GM12878 (cell line): ENCODE measurements around the gene FAM227A. TPM values are rescaled to one million over a fixed set of nuclear protein-coding genes. Genes with fewer than 3 reads are reported as not detected.

Experiments
- LARP7 ChIP-seq: fragments of 450-650 bp; IDR thresholded peaks from 2 replicates; pipeline ENCODE4 v1.6.1; 2017; ENCODE audit warnings: mild to moderate bottlenecking
- SP1 ChIP-seq: IDR thresholded peaks from one replicate; pipeline ENCODE4 v1.6.1; 2011; ENCODE audit warnings: low read depth, low read length
- YY1 ChIP-seq: IDR thresholded peaks from 2 replicates; pipeline ENCODE4 v1.6.1; 2011; ENCODE audit warnings: low read depth, mild to moderate bottlenecking, low read length
- ZNF217 ChIP-seq: fragments of 450-650 bp; IDR thresholded peaks from 2 replicates; pipeline ENCODE4 v1.6.1; 2017; ENCODE audit warnings: antibody characterized with exemption, mild to moderate bottlenecking
- ZNF687 ChIP-seq: fragments of 450-650 bp; IDR thresholded peaks from 2 replicates; pipeline ENCODE4 v1.6.1; 2017; ENCODE audit warnings: mild to moderate bottlenecking, moderate library complexity
- polyA plus RNA-seq, 11 experiments: library from polyadenylated mRNA; depleted of rRNA in 4 of 11; unstranded in 6 of 11; stranded (reverse) in 5 of 11; fragments of >200 nt; fragmentation: Nextera tagmentation in 4 of 11; fragmentation: Illumina TruSeq in 1 of 11; extraction: Ambion mirVana in 4 of 11; extraction: Trizol in 1 of 11; gene quantifications; 1 replicate in 1 of 11; 2 replicates in 10 of 11; pipeline versions ENCODE4 v1.2.1 to v1.2.3, GENCODE V29; 2011 to 2016; ENCODE audit warnings: inconsistent platforms in 2 of 11, missing spikeins in 2 of 11, low read depth in 1 of 11
- total RNA-seq, 4 experiments: library from RNA; depleted of rRNA in 3 of 4; stranded (reverse); fragments of >200 nt in 3 of 4; fragmentation: Illumina TruSeq in 1 of 4; extraction: Trizol in 1 of 4; gene quantifications; 2 replicates each; pipeline versions ENCODE4 v1.2.1 to v1.2.3, GENCODE V29; 2013 to 2021
- TF ChIP-seq, protein P1 (sequence below): fragments of 450-650 bp; IDR thresholded peaks from 2 replicates; pipeline ENCODE4 v1.6.1; 2016; ENCODE audit warnings: mild to moderate bottlenecking
- TF ChIP-seq, protein P2 (sequence below): fragments of 150-350 bp; IDR thresholded peaks from 2 replicates; pipeline ENCODE4 v1.6.1; 2014; ENCODE audit warnings: mild to moderate bottlenecking, low read depth, low read length

Gene FAM227A
- total and polyA plus RNA-seq, 10 of the 15 experiments (the other 5 are each of a cell fraction or from before 2014, with no cell fraction given) = 0.02 to 0.59 (median 0.25) TPM

DNA sequence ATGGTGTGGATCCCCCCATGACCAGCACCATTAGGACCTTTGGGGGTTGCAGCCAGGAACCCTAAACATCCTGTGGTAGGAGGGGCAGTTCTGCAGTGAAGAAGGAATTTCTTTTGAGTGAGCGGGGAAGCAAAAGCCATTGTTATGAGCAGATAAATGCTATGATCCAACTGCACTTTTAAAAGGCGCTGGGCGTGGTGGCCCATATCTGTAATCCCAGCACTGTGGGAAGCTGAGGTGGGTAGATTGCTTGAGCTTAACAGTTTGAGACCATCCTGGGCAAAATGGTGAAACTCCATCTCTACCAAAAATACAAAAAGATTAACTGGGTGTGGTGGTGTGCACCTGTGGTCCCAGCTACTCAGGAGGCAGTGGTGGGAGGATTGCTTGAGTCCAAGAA, 19.6 kb upstream of the FAM227A start (continued):
- no peak for TF ChIP-seq ZNF687
- TF ChIP-seq SP1 = no peak
- TF ChIP-seq, protein P1, sequence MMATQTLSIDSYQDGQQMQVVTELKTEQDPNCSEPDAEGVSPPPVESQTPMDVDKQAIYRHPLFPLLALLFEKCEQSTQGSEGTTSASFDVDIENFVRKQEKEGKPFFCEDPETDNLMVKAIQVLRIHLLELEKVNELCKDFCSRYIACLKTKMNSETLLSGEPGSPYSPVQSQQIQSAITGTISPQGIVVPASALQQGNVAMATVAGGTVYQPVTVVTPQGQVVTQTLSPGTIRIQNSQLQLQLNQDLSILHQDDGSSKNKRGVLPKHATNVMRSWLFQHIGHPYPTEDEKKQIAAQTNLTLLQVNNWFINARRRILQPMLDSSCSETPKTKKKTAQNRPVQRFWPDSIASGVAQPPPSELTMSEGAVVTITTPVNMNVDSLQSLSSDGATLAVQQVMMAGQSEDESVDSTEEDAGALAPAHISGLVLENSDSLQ = no peak
- no peak for TF ChIP-seq YY1
- TF ChIP-seq ZNF217 = no peak
- no peak for TF ChIP-seq LARP7
- TF ChIP-seq, protein P2, sequence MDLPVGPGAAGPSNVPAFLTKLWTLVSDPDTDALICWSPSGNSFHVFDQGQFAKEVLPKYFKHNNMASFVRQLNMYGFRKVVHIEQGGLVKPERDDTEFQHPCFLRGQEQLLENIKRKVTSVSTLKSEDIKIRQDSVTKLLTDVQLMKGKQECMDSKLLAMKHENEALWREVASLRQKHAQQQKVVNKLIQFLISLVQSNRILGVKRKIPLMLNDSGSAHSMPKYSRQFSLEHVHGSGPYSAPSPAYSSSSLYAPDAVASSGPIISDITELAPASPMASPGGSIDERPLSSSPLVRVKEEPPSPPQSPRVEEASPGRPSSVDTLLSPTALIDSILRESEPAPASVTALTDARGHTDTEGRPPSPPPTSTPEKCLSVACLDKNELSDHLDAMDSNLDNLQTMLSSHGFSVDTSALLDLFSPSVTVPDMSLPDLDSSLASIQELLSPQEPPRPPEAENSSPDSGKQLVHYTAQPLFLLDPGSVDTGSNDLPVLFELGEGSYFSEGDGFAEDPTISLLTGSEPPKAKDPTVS = no peak
- TF ChIP-seq, all 136 proteins: peak for 0
